Measurements from ENCODE around the gene BLOC1S6.
A peak's percentile ranks its signal among the peaks of the same experiment; 100 is the strongest.

BLOC1S6 gene, protein sequence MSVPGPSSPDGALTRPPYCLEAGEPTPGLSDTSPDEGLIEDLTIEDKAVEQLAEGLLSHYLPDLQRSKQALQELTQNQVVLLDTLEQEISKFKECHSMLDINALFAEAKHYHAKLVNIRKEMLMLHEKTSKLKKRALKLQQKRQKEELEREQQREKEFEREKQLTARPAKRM

DNA sequence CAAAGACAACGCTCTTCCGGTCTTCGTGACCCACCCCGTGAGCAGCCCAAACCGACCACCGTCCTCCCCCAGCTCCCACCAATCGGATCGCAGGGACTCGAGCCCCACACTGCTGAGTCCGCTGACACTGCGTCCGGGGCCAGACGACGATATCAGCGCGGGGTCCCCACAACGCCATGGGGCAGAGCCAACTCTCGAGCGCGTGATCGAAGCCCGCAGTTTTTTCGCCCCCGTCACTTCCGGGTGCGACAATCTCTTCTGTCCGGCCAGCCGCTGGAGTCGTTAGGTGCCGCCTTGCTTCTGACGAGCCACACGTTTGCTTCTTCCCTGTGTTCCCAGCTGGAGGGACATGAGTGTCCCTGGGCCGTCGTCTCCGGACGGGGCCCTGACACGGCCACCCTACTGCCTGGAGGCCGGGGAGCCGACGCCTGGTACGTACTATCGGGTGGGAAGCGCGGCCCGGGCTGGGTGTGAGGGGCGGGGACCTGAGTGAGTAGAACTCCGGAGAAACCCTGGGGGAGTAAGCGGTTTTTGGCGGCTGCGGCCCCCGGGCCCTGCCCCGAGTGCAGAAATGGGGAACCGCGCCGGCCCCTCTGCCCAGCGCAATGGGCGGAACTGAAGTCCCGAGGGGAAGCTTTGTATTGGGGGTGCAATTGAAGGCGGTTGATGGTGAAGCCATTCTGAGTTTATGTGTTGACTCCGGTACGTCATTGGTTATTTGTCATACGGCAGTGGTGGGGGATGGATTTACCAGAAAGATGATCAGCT, at the start of gene BLOC1S6:
TSS of gene BLOC1S6 (plus strand) at position 285 of the 768 bp plus-strand sequence. CDS start at position 350, 65 bp downstream.
- DNase-seq: peak; percentile 90

DNA sequence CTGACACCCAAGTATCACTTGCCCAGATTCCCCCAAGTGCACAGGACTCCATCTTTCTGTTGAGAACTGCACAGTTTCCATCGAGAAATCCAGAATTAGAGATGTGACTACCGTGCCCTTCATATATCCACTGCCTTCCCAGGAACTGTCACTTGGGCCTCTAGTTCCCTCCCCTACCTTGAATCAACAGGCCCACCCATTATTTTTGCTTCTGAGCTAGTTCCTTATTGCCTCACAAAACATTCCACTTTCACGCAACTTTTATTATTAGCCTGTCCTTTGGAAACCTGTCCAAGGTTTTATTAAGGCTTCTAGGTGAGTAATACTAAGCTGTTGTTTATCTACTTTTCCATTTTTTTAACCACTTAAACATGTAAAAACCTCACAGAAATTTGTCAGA, 47.5 kb upstream of the BLOC1S6 start:
- DNase-seq: no peak

DNA sequence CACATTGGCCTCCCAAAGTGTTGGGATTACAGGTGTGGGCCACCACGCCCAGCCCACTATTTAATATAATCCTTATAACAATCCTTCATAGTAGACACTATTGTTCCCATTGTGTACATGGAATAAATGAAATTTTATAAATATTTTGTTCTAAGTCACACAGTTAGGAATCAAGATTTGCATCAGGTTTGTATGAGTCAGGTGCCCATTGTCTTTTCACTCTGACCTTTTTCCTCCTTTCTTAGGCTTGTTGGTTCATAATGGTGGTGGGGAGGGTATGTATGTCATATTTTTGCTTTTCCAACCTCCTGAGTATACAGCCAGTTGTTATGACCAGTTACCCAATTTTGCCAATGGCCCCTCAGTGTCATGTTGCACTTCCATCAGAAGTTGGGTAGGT, 46.6 kb upstream of the BLOC1S6 start:
- DNase-seq: no peak

DNA sequence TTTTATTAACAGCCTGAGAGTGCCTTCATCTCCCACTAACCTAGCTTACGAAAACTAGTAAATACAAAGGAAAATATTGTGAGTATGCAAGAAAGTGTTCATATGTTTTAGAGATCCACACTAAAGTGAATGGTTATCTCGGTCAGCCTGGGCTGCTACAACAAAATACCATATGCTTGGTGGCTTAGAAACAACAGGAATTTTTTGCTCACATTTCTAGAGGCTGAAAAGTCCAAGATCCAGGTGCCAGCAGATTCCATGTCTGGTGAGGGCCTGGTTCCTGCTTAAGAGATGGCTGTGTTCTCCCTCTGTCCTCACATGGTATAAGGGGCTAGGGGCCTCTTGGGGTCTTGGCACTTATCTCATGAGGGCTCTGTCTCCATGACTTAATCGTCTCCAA, 44.1 kb upstream of the BLOC1S6 start:
- DNase-seq: no peak

DNA sequence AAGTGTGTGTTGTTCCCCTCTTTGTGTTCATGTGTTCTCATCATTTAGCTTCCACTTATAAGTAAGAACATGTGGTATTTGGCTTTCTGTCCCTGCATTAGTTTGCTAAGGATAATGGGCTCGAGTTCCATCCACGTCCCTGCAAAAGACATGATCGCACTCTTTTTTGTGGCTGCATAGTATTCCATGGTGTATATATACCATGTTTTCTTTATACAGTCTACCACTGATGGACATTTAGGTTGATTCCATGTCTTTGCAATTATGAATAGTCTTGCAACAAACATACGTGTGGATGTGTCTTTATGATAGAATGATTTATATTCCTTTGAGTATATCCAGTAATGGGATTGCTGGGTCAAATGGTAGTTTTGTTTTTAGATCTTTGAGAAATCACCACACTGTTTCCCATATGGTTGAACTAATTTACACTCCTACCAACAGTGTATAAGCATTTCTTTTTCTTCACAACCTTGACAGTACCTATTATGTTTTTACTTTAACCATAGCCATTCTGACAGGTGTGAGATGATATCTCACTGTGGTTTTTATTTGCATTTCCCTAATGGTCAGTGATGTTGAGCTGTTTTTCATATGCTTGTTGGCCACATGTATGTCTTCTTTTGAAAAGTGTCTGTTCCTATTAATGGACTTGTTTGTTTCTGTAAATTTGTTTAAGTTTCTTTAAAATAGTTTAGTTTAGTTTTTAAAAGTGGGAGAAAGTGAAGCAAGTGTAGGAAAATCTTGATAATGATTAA, 42.7 kb upstream of the BLOC1S6 start:
- no peak for DNase-seq

DNA sequence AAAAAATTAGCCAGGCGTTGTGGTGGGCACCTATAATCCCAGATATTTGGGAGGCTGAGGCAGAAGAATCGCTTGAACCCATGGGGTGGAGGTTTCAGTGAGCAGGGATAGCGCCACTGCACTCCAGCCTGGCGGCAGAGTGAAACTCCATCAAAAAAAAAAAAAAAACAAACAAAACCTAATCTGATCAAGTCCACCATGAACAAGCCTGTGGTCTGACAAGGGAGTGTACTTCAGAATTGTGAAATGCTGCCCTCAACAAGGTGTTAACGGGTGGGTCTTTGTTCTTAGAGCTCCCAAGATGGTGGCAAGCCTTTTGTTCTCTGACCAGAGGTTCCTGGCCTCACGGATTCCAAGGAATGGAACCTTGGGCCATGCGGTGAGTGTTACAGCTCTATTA, 40.4 kb upstream of the BLOC1S6 start:
- DNase-seq: no peak

DNA sequence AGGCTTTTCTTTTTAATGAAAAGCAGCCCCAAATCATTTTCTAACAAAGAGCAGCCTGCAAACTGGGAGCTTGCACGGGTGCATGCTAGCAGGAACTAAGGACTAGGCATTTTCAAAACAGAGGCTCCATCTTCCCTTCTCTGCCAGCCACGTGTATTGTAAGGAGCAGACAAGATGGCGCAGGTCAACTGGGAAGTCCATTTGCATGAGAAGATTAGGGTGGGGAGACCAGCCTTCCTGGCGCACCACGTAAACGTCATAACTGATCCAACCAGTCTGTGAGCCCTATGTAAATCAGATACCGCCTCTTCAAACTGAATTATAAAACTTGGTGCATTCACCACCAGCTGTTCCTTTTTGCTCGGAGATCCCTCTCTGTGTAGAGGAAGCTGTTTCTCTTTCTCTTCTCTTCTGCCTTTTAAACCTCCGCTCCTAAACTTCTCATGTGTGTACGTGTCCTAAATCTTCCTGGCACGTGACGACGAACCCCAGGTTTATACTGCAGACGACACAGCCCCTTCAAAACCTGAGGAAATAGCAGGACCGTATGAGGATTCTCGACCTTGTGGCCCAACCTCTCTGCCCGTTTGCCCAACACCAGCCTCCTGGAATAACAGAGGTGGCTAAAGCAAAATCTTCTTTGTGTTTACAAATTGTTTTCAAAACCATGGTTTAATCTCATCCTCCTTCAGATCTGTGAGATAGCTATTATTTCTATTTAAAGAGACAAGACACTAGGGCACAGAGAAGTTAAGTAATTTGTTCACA, 38.2 kb upstream of the BLOC1S6 start:
- peak; percentile 95 for DNase-seq

DNA sequence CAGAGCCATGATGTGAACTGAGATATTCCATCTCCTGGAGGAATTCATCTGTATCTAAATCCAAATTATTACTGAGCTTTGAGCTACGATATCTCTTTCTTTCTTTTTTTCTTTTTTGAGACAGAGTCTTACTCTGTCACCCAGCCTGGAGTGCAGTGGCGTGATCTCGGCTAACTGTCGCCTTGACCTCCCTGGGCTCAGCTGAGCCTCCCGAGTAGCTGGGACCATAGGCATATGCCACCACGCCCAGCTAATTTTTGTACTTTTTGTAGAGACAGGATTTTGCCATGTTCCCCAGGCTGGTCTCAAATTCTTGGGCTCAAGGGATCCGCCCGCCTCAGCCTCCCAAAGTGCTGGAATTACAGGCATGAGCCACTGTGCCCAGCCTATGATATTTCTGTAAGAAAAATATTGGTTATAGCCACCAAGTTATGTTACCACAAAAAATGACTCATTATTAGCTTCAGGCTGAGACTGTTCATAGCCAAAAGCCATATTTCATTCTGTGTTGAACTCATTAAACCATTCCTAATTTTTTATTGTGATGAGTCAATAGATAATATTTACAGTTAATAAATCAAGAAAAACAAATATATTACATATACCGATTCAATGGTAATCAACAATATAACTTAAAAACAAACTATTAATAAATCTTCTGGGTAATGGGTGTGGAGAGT, 37.5 kb upstream of the BLOC1S6 start:
- no peak for DNase-seq

DNA sequence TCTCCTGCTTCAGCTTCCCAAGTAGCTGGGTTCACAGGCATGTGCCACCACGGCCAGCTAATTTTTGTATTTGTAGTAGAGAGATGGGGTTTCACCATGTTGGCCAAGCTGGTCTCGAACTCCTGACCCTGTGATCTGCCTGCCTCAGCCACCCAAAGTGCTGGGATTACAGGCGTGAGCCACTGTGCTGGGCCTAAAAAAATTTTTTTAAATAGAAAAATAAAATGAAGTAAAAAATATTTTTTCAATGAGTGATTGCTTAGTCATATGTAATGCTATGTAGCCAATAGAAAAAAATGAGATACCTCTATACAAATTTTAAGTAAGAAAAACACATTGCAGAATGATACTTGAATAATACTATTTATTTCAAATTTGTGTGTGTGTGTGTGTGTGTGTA, 36.7 kb upstream of the BLOC1S6 start:
- no peak for DNase-seq

DNA sequence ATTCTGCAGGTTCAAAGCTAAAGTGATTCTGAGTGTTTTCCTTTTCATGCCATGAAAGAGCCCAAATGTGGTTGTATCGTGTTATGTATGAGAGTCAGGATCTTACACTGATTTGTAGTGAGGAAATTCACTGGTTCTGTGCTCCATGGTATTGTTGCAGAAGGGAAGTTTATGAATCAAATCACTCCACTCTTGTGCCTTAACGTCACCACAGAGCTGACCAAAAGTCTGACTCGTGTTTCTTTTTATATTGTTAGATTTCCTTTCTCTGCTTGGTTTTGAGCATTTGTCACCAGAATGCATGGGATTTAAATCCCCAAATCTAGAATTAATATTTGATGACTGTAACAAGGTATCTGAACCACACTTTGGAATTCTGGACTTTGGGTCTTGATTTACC, 35.5 kb upstream of the BLOC1S6 start:
- DNase-seq: no peak

DNA sequence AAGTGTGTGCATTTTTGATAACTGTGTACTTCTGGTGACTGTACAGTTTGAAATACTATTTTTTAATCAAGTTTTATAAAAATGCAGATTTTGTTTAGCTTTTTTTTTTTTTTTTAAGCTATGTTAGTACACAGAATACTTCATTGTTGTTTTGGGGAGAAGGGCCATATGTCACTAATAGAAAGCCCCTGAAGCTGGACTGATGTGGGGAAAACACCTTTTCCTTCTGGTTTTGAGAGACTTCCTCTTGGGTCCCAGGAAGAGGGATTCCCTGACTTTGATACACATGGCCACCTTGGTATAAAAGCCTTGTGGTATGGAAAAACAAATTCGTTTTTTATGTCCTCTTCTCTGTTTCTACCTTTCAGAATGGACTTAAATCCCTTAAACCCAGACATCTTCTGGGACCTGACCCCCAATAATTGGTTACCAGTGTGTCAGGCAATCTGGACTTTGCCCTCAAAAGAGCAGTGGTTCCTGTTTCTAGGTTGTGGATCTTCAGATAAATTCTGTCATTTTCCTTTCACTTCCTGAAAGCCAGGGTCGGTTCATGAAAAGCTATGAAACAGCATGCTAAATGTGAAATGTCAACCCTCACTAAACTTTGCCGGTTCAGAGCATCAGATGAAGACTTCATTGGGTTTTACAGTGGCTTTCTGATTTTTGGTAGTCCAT, 31.1 kb upstream of the BLOC1S6 start:
- DNase-seq: no peak

DNA sequence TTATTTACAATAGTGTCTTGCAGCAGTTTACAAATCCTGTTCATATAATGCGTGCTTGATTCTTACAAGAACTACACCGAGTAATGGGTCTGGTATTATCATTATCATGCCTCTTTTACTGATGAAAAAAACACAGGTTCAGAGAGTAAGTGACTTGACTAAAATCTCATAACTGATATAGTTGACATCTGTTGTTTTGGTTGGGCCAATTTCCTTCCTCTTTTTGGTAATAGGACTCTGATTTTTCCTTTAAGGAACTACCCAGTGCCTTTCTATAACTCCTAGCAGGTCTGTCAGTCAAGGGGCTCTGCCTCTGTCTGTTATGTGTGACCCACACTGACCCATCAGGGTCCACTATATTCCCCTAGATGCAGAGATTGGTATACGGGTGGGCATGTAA, 14.6 kb upstream of the BLOC1S6 start:
- no peak for DNase-seq

DNA sequence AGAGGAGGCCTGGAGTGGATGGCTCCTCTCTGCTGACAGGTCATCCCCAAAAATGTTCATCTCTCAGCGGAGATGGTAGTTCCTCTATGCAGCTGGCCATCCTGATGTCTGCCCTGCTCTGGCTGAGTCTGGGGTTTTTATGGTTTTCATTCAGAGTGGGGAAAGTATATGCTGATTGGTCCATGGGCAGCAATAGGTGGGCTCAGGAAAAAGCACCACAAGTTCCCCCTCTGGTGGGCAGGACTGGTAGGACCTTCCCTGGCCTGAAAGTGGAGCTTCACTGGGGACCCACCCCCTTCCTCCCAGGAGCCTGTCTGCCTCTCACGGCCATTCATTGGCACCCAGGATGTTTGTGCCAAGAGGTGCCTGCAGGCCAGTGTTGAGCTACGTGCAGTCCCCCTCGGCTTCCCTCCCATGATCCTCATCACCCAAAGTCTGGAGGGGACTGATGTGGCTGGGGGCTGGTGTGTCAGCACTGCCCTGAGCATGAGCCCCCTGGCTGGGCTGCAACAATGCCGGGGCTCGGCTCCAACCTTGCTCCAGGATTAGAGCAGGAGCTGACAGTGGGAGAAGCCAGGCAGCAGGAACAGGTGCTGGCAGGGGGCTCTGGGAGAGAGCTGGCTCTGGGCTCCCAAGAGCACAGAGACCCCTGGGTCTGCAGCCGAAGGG, 13.1 kb upstream of the BLOC1S6 start:
- no peak for DNase-seq

DNA sequence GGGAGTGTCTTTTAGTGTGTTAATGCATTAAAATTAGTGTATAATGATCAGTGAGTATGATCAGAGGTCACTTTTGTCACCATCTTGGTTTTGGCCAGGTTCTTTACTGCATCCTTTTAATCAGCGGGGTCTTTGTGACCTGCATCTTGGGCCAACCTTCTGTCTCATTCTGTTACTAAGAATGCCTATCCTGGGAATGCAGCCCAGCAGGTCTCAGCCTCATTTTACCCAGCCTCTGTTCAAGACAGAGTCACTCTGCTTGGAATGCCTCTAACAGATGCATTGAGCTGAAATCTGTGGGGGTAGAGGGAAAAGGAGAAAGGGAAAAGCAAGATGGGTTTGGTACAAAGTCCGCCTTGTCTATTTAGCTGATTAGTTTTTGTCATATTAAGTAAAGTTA, 5.3 kb upstream of the BLOC1S6 start:
- DNase-seq: no peak

DNA sequence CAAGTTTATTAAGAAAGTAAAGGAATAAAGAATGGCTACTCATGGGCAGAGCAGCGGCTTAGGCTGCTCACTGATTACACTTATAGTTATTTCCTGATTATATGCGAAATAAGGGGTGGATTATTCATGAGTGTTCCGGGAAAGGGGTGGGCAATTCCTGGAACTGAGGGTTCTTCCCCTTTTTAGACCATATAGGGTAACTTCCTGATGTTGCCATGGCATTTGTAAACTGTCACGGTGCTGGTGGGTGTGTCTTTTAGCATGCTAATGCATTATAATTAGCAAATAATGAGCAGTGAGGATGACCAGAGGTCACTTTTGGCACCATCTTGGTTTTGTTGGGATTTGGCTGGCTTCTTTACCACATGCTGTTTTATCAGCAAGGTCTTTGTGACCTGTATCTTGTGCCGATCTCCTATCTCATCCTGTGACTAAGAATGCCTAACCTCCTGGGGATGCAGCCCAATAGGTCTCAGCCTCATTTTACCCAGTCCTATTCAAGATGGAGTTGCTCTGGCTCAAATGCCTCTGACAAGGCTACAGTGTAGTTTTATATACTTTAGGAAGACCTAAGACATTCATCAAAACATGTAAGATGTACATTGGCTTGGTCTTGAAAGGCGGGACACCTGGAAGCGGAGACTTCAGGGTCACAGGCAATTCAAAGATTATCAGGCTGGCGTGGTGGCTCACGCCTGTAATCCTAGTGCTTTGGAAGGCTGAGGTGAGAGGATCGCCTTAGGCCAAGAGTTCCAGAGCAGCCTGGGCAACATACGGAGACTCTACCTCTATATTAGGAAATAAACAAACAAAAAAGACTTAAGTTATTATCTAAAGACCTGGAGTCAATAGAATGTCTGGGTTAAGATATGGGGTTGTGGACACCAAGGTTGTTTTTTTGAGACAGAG, 3.2 kb upstream of the BLOC1S6 start:
- DNase-seq: no peak

DNA sequence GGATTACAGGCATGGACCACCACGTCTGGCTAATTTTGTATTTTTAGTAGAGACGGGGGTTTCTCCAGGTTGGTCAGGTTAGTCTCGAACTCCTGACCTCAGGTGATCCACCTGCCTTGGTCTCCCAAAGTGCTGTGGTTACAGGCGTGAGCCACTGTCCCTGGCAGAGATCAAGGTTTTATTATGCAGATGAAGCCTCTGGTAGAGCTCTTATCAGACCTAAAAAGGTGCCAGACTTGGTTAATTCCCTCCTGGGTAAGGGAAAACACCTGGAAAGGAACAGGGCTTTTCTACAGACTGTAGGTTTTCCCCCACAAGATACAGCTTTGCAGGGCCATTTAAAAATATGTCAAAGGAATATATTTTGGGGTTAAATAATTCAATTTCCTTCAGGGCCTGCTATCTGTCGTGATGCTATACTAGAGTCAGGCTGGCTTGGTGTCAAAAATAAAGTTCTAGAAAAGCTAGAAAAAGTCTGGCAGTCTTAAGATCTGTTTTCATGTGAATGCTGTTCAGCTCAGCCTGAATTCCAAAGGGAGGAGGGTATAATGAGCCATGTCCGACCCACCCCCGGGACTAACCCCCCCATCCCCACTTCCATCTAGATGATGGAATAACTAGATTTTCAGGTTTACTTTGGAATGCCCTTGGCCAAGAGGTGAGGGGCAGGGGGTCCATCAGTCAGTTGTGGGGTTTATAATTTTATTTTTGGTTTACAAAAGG, 1.9 kb upstream of the BLOC1S6 start:
- no peak for DNase-seq

DNA sequence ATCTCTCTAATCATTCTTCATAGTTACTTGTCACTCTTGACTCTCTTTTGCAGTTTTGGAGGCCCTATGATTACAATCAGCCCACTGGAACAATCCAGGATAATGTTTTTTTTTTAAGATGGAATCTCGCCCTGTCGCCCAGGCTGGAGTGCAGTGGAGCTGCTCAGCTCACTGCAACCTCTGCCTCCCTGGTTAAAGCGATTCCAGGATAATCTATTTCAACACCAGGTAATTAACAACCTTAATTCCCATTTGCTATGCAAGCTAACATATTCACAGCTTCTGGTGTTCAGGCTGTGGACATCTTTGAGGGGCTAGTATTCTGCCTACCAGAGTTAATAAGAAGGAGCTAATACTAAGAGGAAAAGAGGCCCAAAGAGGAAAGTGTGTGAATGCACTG, 1.1 kb upstream of the BLOC1S6 start:
- no peak for DNase-seq

DNA sequence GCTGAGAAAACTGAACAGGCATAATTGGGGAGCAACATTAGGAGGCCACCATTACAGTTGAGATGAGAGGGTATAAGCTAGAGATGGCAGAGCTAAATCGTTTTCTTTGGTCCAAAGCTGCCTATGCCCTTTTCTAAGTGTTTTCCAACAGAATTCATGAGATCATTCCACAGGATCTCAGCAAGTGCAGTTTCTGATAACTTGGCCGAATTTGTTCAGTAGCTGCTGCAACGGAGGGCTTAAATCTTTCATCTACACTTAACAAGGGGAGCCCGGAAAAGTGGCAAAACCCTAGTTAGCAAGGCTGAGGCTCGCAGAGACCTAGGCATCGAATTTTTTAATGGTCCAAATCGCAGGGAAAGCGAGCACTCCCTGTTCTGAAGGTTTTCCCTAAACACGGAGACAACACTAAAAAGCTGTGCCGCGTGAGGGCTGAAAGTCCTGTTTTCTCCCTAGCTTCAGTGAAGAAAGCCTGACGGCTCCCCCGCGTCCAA, 531 bp upstream of the BLOC1S6 start:
- DNase-seq: no peak

DNA sequence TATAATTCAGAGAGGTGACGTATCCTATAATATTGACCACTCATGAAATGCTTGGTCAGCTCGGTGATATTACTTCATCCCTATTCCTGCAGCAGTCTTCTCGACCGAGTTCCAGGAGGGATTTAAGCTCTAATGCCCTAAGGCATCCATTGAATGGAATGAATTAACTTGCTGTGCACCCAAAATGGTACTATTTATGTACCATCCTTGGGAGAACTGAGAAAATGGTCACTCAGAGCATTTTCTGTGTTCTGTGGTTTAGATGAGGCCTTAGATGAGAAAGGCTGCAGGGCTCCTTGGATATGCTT, 638 bp downstream of the BLOC1S6 start:
- no peak for DNase-seq

Data from NCI-H146 (cell line).